ENCODE results near the gene GALNT7.

- no peak for TF ChIP-seq CTCF (IDR thresholded peaks at IDR 0.05)
- no peak for TF ChIP-seq EP300 (IDR thresholded peaks at IDR 0.05)
These were observed 7.7 kb upstream of the GALNT7 start for GRCh38 chr4:173160871-173161270.

Measured in ovary (tissue), 3 donors.